ENCODE results near the gene TBC1D8.

Gene TBC1D8

GRCh38 chr2:101119431-101119830, 31.8 kb downstream of the TBC1D8 start:
- no peak overlapping the region for H3K4me3 ChIP-seq (ENCODE audit: low read depth, low read length)
- no peak for DNase-seq (ENCODE audit: low read depth)
- TF ChIP-seq, protein P1, sequence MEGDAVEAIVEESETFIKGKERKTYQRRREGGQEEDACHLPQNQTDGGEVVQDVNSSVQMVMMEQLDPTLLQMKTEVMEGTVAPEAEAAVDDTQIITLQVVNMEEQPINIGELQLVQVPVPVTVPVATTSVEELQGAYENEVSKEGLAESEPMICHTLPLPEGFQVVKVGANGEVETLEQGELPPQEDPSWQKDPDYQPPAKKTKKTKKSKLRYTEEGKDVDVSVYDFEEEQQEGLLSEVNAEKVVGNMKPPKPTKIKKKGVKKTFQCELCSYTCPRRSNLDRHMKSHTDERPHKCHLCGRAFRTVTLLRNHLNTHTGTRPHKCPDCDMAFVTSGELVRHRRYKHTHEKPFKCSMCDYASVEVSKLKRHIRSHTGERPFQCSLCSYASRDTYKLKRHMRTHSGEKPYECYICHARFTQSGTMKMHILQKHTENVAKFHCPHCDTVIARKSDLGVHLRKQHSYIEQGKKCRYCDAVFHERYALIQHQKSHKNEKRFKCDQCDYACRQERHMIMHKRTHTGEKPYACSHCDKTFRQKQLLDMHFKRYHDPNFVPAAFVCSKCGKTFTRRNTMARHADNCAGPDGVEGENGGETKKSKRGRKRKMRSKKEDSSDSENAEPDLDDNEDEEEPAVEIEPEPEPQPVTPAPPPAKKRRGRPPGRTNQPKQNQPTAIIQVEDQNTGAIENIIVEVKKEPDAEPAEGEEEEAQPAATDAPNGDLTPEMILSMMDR (IDR thresholded peaks at IDR 0.05; ENCODE audit: low read depth, low read length, missing control alignments), result no peak

DNA sequence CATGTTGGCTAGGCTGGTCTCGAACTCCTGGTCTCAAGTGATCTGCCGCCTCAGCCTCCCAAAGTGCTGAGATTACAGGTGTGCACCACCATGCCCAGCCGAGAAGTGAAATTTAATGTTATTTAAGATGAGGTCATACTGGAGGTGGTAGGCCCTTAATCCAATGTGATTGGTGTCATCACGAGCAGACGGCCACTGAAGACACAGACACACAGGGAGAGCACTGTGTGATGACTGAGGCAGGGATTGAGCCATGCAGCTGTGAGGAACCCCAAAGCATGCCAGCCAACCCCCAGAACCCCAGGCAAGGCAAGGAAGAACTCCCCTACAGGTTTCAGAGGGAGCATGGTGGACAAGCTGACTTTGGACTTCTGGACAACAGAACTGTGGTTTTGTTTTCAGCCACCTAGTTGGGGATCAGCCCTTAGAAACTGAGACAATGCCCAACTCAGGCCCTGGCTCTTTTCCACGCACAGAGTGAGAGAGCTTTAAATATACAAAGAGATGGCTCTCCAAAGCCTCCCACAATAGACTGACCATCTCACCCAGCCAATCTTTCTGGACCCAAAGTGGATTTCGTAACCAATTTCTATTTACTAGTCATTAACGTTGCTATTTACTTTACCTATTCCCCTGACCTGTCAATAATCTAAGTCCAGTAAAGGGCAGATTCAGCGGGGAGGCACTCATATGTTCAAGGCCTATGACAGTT, 34.2 kb downstream of the TBC1D8 start:
- TF ChIP-seq, protein P1 (IDR thresholded peaks at IDR 0.05; ENCODE audit: low read depth, low read length, missing control alignments), result no peak
- DNase-seq (ENCODE audit: low read depth), result no peak
- no peak overlapping the region for H3K4me3 ChIP-seq (ENCODE audit: low read depth, low read length)

DNA sequence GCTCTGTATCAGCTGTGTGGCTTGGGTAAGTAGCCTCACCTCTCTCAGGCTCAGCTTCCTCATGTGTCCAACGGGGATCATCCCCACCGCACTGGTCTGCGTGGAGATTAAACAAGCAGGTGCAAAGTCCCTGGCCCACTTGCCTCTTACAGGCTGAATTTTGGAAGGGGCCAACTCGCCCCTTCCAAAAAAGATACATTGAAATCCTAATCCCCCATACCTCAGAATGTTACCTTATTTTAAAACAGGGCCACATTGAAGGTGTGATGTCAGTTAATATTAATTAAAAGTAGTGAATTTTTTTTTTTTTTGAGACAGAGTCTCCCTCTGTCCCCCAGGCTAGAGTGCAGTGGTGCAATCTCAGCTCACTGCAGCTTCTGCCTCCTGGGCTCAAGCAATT, 34.8 kb downstream of the TBC1D8 start:
- no peak overlapping the region for H3K4me3 ChIP-seq (ENCODE audit: low read depth, low read length)
- TF ChIP-seq, protein P1 (IDR thresholded peaks at IDR 0.05; ENCODE audit: low read depth, low read length, missing control alignments), result no peak
- no peak for DNase-seq (ENCODE audit: low read depth)

DNA sequence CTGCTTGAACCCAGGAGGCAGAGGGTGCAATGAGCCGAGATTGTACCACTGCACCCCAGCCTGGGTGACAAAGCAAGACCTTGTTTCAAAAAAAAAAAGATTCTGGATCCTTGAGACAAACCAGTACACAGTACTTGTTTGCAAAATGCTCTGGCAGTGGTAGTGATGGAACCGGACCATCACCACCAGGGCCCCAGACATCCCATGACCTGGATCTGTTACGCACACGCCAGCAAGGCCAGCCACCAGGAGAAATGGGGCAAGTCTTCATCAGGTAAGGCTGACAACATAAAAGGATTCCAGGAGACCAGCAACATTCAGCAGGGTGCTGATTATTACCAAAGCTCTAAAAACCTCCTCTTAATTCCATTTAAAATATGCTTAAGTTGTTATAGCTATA, 35.5 kb downstream of the TBC1D8 start:
- TF ChIP-seq, protein P1 (IDR thresholded peaks at IDR 0.05; ENCODE audit: low read depth, low read length, missing control alignments), result no peak
- no peak overlapping the region for H3K4me3 ChIP-seq (ENCODE audit: low read depth, low read length)
- DNase-seq (ENCODE audit: low read depth), result no peak

DNA sequence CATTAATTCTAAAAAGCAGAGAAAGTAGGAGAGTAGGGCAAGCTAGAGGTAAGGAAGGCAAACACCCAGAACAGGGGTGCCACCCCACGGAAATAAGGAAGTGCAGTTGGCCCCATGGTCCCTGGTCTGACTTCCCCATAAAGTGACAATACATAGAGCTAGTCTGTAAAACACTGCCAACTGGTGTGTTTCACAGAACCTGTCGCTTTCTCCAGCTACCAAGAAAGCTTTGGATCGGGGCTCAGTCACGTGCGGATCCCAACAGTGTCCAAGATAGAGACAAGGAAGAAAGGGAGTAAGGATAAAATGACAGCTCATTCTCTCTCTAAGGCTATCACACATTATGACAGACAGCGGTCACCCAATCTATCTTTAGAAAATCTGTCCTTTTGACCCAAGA, 36.4 kb downstream of the TBC1D8 start:
- H3K4me3 ChIP-seq (ENCODE audit: low read depth, low read length), result no peak overlapping the region
- DNase-seq (ENCODE audit: low read depth), result no peak
- TF ChIP-seq, protein P1 (IDR thresholded peaks at IDR 0.05; ENCODE audit: low read depth, low read length, missing control alignments), result no peak

DNA sequence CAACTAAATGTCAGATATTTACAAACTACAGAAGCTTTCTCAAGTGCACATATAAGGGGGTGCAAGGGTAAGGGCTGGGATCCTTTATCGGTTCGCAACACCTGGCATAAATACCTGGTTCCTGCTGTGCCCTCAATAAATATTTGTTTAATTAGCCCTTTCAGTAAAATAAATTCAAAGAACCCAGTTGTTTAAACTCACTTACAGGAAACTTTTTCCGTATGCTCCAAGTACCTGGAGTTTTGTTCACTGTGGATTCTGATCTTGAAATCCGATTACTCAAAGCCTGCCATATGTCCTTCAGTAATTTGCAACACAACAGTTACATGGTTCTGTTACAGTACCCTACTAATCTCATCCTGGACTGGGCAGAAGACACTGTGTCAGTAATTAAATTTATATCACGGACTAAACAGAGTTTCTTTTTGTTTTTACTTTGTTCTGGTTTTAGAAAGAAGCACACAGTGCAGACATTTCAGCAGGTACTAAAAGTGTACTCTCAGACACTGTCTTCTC, 36.9 kb downstream of the TBC1D8 start:
- no peak for DNase-seq (ENCODE audit: low read depth)
- H3K4me3 ChIP-seq (ENCODE audit: low read depth, low read length), result no peak overlapping the region
- TF ChIP-seq, protein P1 (IDR thresholded peaks at IDR 0.05; ENCODE audit: low read depth, low read length, missing control alignments), result no peak
